ENCODE results near the gene DCTD.

DCTD gene

DNA sequence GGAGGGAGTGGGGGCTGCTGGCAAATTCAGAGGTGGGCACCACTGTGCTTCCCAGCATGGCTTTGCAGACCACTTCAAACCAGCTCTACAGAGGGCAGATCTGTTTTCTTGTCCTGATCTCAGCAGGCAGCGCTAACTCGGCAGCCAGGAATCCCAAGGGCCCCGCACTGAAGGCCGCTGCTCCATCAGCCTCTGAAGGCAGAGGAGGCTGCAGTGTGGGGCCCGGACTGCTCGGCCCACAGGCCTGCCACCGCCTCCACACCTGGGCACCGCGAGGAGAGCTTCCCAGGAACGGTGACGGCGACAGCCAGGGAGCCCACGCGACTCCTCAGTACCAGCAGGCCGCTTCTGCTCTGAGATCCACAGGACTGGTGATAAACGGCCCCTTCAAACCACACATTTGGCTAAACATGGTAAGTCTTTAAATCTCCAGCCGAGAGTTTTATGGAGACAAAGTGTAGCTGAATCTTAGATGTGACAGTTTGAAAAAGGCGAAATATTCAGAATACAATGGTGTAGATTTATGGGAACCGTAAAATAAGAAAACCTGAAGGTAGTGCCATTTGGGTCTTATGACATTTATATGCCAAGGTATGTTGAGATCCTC is 23.6 kb downstream of the DCTD start:
- H3K27ac Mint-ChIP-seq, result no peak overlapping the region
- no peaks in the 10 kb centered on the region for H3K27me3 Mint-ChIP-seq
- ATAC-seq (ENCODE audit: low read depth) (no peak), DNase-seq (ENCODE audit: low spot score in 2 of 2) (no peak)
- H3K4me1 Mint-ChIP-seq, result peaks cover 3% of the 10 kb centered on the region
- H3K9me3 Mint-ChIP-seq, result no peaks in the 10 kb centered on the region
- no peak overlapping the region for H3K4me3 Mint-ChIP-seq
- H3K36me3 Mint-ChIP-seq, result peaks cover 61% of the 10 kb centered on the region

- no peak for DNase-seq (ENCODE audit: low spot score in 2 of 2)
- no peak for ATAC-seq (ENCODE audit: low read depth)
- no peaks in the 10 kb centered on the region for H3K4me1 Mint-ChIP-seq
- no peaks in the 10 kb centered on the region for H3K27me3 Mint-ChIP-seq
- no peaks in the 10 kb centered on the region for H3K9me3 Mint-ChIP-seq
- H3K36me3 Mint-ChIP-seq, result peaks cover 63% of the 10 kb centered on the region
- H3K4me3 Mint-ChIP-seq, result no peak overlapping the region
- no peak overlapping the region for H3K27ac Mint-ChIP-seq
Measured at GRCh38 chr4:182893047-182893446, 24.1 kb downstream of the DCTD start.

GRCh38 chr4:182890202-182890601 is 27.0 kb downstream of the DCTD start:
- ATAC-seq (ENCODE audit: low read depth), result no peak
- Mint-ChIP-seq H3K4me3 (no peak overlapping the region), H3K27ac (no peak overlapping the region), H3K36me3 (peaks cover 71% of the 10 kb centered on the region), H3K27me3 (no peaks in the 10 kb centered on the region), H3K4me1 (no peaks in the 10 kb centered on the region), H3K9me3 (peaks cover 6% of the 10 kb centered on the region)
- no peak for DNase-seq (ENCODE audit: low spot score in 2 of 2)

GRCh38 chr4:182888891-182889290 is 28.3 kb downstream of the DCTD start:
- no peak for ATAC-seq (ENCODE audit: low read depth)
- H3K9me3 Mint-ChIP-seq, result peaks cover 6% of the 10 kb centered on the region
- no peak overlapping the region for H3K27ac Mint-ChIP-seq
- H3K4me1 Mint-ChIP-seq, result no peaks in the 10 kb centered on the region
- H3K36me3 Mint-ChIP-seq, result peaks cover 71% of the 10 kb centered on the region
- H3K4me3 Mint-ChIP-seq, result no peak overlapping the region
- no peak for DNase-seq (ENCODE audit: low spot score in 2 of 2)
- H3K27me3 Mint-ChIP-seq, result no peaks in the 10 kb centered on the region

GRCh38 chr4:182886768-182887167 is 30.4 kb downstream of the DCTD start:
- Mint-ChIP-seq H3K4me3 (no peak overlapping the region), H3K9me3 (peaks cover 8% of the 10 kb centered on the region), H3K27ac (no peak overlapping the region), H3K27me3 (no peaks in the 10 kb centered on the region), H3K36me3 (peaks cover 74% of the 10 kb centered on the region), H3K4me1 (no peaks in the 10 kb centered on the region)
- DNase-seq (ENCODE audit: low spot score in 2 of 2), result no peak
- ATAC-seq (ENCODE audit: low read depth), result no peak

DNA sequence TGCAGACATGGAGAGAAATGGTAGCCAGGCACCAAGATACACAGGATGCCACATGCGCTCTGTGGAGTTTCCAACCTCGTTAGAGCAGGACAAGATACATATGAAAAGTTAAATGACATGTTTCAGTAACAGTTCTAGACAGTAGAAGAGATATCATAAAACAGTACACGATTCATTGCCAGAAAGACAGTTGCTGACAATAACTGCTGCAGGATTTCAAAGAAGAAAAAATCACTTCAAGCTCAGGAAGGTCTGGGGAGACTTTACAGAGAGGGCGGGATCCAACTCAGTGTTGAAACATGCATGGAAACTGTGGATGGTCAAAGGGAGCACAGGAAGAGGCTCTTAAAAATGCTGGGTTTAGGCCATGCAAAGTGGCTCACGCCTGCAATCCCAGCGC is 31.0 kb downstream of the DCTD start:
- Mint-ChIP-seq H3K4me1 (no peaks in the 10 kb centered on the region), H3K9me3 (peaks cover 8% of the 10 kb centered on the region), H3K36me3 (peaks cover 74% of the 10 kb centered on the region), H3K27ac (no peak overlapping the region), H3K4me3 (no peak overlapping the region), H3K27me3 (no peaks in the 10 kb centered on the region)
- ATAC-seq (ENCODE audit: low read depth) (no peak), DNase-seq (ENCODE audit: low spot score in 2 of 2) (no peak)

DNA sequence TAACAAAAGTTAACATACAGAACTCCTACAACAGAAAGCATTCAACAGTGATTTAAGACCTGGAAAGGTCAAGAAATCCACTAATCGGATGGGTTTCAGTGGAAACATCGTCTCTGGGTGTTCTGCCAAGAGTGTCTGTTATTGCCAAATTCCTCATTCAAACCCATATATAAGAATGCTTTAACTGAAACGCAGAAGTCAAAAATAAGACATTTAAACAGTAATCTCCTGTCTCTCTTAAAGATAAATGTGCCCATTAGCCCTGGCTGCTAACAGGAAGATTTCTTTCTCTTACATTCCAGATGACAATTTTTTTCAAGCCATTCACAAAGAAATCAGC is 31.5 kb downstream of the DCTD start:
- H3K9me3 Mint-ChIP-seq, result peaks cover 8% of the 10 kb centered on the region
- peaks cover 74% of the 10 kb centered on the region for H3K36me3 Mint-ChIP-seq
- no peaks in the 10 kb centered on the region for H3K4me1 Mint-ChIP-seq
- no peak overlapping the region for H3K4me3 Mint-ChIP-seq
- ATAC-seq (ENCODE audit: low read depth), result no peak
- H3K27me3 Mint-ChIP-seq, result no peaks in the 10 kb centered on the region
- no peak overlapping the region for H3K27ac Mint-ChIP-seq
- no peak for DNase-seq (ENCODE audit: low spot score in 2 of 2)

DNA sequence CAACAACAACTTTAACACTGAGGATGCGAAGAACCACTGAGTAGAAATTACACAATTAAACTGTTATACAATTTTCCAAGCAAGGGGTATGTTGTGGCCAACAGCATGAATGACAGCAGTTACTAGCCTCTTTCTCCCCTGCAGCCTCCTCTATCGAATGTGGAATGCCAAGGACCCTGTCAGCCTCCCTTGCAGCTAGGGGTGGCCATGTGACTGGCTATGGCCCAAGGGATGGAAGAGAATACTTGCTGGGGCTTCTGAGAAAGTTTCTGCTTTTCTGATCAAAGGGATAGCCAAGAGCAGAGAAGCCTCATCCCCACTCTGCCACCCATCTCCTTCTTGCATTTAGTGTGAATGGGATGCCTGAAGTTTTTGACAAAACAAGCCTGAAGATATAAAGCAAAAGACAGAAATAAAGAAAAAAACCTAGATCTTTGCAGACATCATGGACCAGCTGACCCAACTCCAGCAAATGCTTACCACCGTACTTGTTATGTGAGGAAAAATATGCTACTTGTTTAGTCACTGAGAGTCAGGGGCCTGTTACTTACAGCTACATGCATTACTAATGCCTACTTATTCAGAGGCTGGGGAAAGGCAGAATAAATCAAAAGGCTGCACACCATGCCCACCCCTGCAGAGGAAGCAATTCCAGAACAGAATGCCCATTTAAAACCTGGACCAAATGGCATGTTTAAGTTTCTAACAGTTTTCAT is 32.0 kb downstream of the DCTD start:
- Mint-ChIP-seq H3K9me3 (peaks cover 8% of the 10 kb centered on the region), H3K4me3 (no peak overlapping the region), H3K27me3 (no peaks in the 10 kb centered on the region), H3K4me1 (no peaks in the 10 kb centered on the region), H3K27ac (no peak overlapping the region), H3K36me3 (peaks cover 74% of the 10 kb centered on the region)
- DNase-seq (ENCODE audit: low spot score in 2 of 2), result no peak
- no peak for ATAC-seq (ENCODE audit: low read depth)

DNA sequence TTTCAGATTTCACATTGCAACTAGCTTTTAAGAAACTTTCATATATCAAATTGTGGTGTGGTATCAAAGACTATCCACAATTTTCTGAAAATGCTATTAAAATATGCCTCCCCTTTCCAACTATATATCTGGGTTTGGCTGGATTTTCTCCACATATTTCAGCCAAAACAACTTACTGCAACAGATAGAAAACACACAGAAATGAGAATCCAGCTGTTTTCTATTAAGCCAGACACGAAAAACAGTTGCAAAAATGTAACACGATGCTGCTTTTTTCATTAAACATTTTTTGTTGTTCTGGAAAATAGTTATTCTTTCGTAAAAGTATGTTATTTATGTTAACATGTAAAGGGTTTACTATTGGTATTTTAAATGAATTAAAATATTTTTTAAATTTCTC is 33.1 kb downstream of the DCTD start:
- DNase-seq (ENCODE audit: low spot score in 2 of 2), result no peak
- peaks cover 69% of the 10 kb centered on the region for H3K36me3 Mint-ChIP-seq
- no peaks in the 10 kb centered on the region for H3K27me3 Mint-ChIP-seq
- H3K4me1 Mint-ChIP-seq, result no peaks in the 10 kb centered on the region
- ATAC-seq (ENCODE audit: low read depth), result no peak
- H3K4me3 Mint-ChIP-seq, result no peak overlapping the region
- H3K27ac Mint-ChIP-seq, result no peak overlapping the region
- peaks cover 8% of the 10 kb centered on the region for H3K9me3 Mint-ChIP-seq

DNA sequence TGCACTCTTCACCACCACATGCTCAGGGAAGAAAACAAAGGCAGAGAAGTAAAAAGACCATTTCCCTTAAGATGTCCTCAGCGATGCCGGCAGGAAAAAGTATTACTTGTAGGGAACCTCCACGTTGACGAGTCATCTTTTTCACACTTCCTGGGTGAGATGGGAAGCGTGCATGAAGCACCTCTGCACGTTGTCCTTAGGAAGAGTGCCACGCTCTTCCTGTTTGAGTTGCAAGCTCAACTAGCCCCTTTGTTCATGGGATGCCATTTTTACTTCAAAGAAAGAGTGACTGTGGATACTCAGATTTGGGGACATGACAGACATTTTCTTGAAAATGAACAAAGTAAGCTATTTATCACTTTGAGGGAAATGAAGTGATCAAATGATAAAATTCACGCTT is 33.8 kb downstream of the DCTD start:
- Mint-ChIP-seq H3K4me3 (no peak overlapping the region), H3K36me3 (peaks cover 62% of the 10 kb centered on the region), H3K27me3 (no peaks in the 10 kb centered on the region), H3K4me1 (no peaks in the 10 kb centered on the region), H3K9me3 (peaks cover 8% of the 10 kb centered on the region), H3K27ac (no peak overlapping the region)
- DNase-seq (ENCODE audit: low spot score in 2 of 2) (no peak), ATAC-seq (ENCODE audit: low read depth) (no peak)

GRCh38 chr4:182881914-182882313 is 35.3 kb downstream of the DCTD start:
- no peak for DNase-seq (ENCODE audit: low spot score in 2 of 2)
- no peak overlapping the region for H3K4me3 Mint-ChIP-seq
- ATAC-seq (ENCODE audit: low read depth), result no peak
- H3K27ac Mint-ChIP-seq, result no peak overlapping the region
- H3K4me1 Mint-ChIP-seq, result no peaks in the 10 kb centered on the region
- H3K9me3 Mint-ChIP-seq, result peaks cover 4% of the 10 kb centered on the region
- peaks cover 60% of the 10 kb centered on the region for H3K36me3 Mint-ChIP-seq
- no peaks in the 10 kb centered on the region for H3K27me3 Mint-ChIP-seq

GRCh38 chr4:182880387-182881356 is 36.5 kb downstream of the DCTD start:
- Mint-ChIP-seq H3K9me3 (peaks cover 1% of the 10 kb centered on the region), H3K27ac (no peak overlapping the region), H3K36me3 (peaks cover 56% of the 10 kb centered on the region), H3K27me3 (no peaks in the 10 kb centered on the region), H3K4me1 (no peaks in the 10 kb centered on the region), H3K4me3 (no peak overlapping the region)
- DNase-seq (ENCODE audit: low spot score in 2 of 2), result no peak
- no peak for ATAC-seq (ENCODE audit: low read depth)

- ATAC-seq (ENCODE audit: low read depth) (no peak), DNase-seq (ENCODE audit: low spot score in 2 of 2) (no peak)
- H3K4me1 Mint-ChIP-seq, result no peaks in the 10 kb centered on the region
- H3K27me3 Mint-ChIP-seq, result no peaks in the 10 kb centered on the region
- peaks cover 56% of the 10 kb centered on the region for H3K36me3 Mint-ChIP-seq
- H3K9me3 Mint-ChIP-seq, result peaks cover 1% of the 10 kb centered on the region
- H3K4me3 Mint-ChIP-seq, result no peak overlapping the region
- no peak overlapping the region for H3K27ac Mint-ChIP-seq
Measured at GRCh38 chr4:182879913-182880312, 37.3 kb downstream of the DCTD start.
